RWPE1 (cell line): ENCODE data around the gene EPS8L2.

Experiments
- CTCF ChIA-PET: fragments of 350-600 bp; sonication (Branson Sonifier 250); formaldehyde crosslinking; extraction: SDS; loops from one replicate; lab custom pipeline; 2021; lab: Yijun Ruan, JAX
- POLR2A ChIA-PET: fragments of 400-600 bp; formaldehyde crosslinking; extraction: SDS; loops from one replicate; lab custom pipeline; 2020; ENCODE audit warnings: antibody characterized with exemption; ENCODE audit not compliant: low non-redundant PET; lab: Yijun Ruan, JAX
- DNase-seq: peaks from one replicate; pipeline ENCODE4 v3.0.0; 2012; ENCODE audit warnings: low spot score
- H3K27ac ChIP-seq: fragments of 450-650 bp; 2 replicates; pipeline ENCODE4 v1.5.1; 2017
- CTCF ChIP-seq: fragments of 450-650 bp; conservative IDR thresholded peaks from 2 replicates; pipeline ENCODE4 v1.5.1; 2017; ENCODE audit warnings: low read depth, mild to moderate bottlenecking

The EPS8L2 gene

GRCh38 chr11:705646-706438, at the start of gene EPS8L2:
Gene EPS8L2 (plus strand): TSS chr11:706231. CDS start chr11:709408, 3,177 bp downstream.
- CTCF ChIA-PET = interaction anchor here (1.0 to 1.3 kb wide), 2 partner anchors 17 to 92 kb away, joined by 3 read pairs; no protein-coding TSS in a partner anchor
- TF ChIP-seq CTCF = no peak
- H3K27ac ChIP-seq = peak within 1 kb of the TSS; percentile 97
- POLR2A ChIA-PET = interaction anchor here (0.5 to 1.2 kb wide), 3 partner anchors 13 to 22 kb away, joined by 3 to 4 read pairs (median 4); no protein-coding TSS in a partner anchor
- DNase-seq = no peak

- no peak for TF ChIP-seq CTCF
- CTCF ChIA-PET = no interaction called here
- POLR2A ChIA-PET = interaction anchor here (0.7 kb wide), 1 partner anchor 20 kb away, joined by 3 read pairs; no protein-coding TSS in a partner anchor
- no peak for DNase-seq
- H3K27ac ChIP-seq = peak overlapping the region; percentile 87; the same call in 1 of the 2 replicates
Measured at GRCh38 chr11:656426-656825, 49.6 kb upstream of the EPS8L2 start.

GRCh38 chr11:656866-657265, 49.2 kb upstream of the EPS8L2 start:
- no peak for DNase-seq
- CTCF ChIA-PET = no interaction called here
- H3K27ac ChIP-seq = peak overlapping the region; percentile 87
- TF ChIP-seq CTCF = no peak
- POLR2A ChIA-PET = interaction anchor here (0.7 kb wide), 1 partner anchor 21 kb away, joined by 3 read pairs; no protein-coding TSS in a partner anchor

- peak overlapping the region; percentile 87 for H3K27ac ChIP-seq
- TF ChIP-seq CTCF = no peak
- ChIA-PET POLR2A (no interaction called here), CTCF (no interaction called here)
- DNase-seq = no peak
Measured at GRCh38 chr11:657691-658126, 48.3 kb upstream of the EPS8L2 start.

GRCh38 chr11:659532-660085, 46.4 kb upstream of the EPS8L2 start:
- POLR2A ChIA-PET = no interaction called here

More at GRCh38 chr11:659532-660085, 46.4 kb upstream of the EPS8L2 start:
- CTCF ChIA-PET = no interaction called here
- peak overlapping the region; percentile 87 for H3K27ac ChIP-seq
- no peak for DNase-seq
- no peak for TF ChIP-seq CTCF
